GM18502 (cell line): ENCODE data around the gene CGNL1.

ENCODE experiments used
- ATAC-seq: cut with Tn5 transposase; IDR thresholded peaks from one replicate; pipeline ENCODE4 v1.9.1; 2021; ENCODE audit warnings: mild to moderate bottlenecking; ENCODE audit not compliant: unreplicated experiment, poor library complexity

CGNL1 gene

GRCh38 chr15:57375827-57376695, at the start of gene CGNL1:
CGNL1 (plus strand) TSS chr15:57376505; CDS start chr15:57438000, 61,495 bp downstream.
- ATAC-seq: no peak

- ATAC-seq: no peak
Observed at GRCh38 chr15:57327985-57328471, 48.3 kb upstream of the CGNL1 start.

GRCh38 chr15:57328479-57328878, 47.8 kb upstream of the CGNL1 start:
- no peak for ATAC-seq

- ATAC-seq: no peak
Observed at GRCh38 chr15:57328897-57329296, 47.4 kb upstream of the CGNL1 start.

- ATAC-seq: no peak
Observed at GRCh38 chr15:57329582-57330367, 46.5 kb upstream of the CGNL1 start.

- ATAC-seq: no peak
Observed at GRCh38 chr15:57330619-57331340, 45.5 kb upstream of the CGNL1 start.

GRCh38 chr15:57332326-57332725, 44.0 kb upstream of the CGNL1 start:
- ATAC-seq: no peak

GRCh38 chr15:57333487-57333886, 42.8 kb upstream of the CGNL1 start:
- no peak for ATAC-seq

GRCh38 chr15:57334257-57334656, 42.0 kb upstream of the CGNL1 start:
- no peak for ATAC-seq

- no peak for ATAC-seq
Observed at GRCh38 chr15:57335293-57335715, 41.0 kb upstream of the CGNL1 start.

GRCh38 chr15:57335719-57336118, 40.6 kb upstream of the CGNL1 start:
- no peak for ATAC-seq

- no peak for ATAC-seq
Observed at GRCh38 chr15:57337868-57338411, 38.4 kb upstream of the CGNL1 start.

- no peak for ATAC-seq
Observed at GRCh38 chr15:57339321-57339720, 37.0 kb upstream of the CGNL1 start.

GRCh38 chr15:57340682-57341259, 35.5 kb upstream of the CGNL1 start:
- no peak for ATAC-seq

- no peak for ATAC-seq
Observed at GRCh38 chr15:57343048-57343447, 33.3 kb upstream of the CGNL1 start.

- ATAC-seq: no peak
Observed at GRCh38 chr15:57343498-57343897, 32.8 kb upstream of the CGNL1 start.

GRCh38 chr15:57344282-57344681, 32.0 kb upstream of the CGNL1 start:
- ATAC-seq: no peak

- ATAC-seq: no peak
Observed at GRCh38 chr15:57345584-57345983, 30.7 kb upstream of the CGNL1 start.

GRCh38 chr15:57348081-57348480, 28.2 kb upstream of the CGNL1 start:
- ATAC-seq: no peak
